ENCODE measurements around the gene IPCEF1. TPM values are rescaled to one million over a fixed set of nuclear protein-coding genes. Genes with fewer than 3 reads are reported as not detected.
"Not testable (repeated sequence)": the region's sequence is repeated elsewhere in the genome, so short reads cannot be mapped to it uniquely, and the experiment has no call there.

The IPCEF1 gene
- total RNA-seq, 1 donor from 2014 or later, result 5.0 TPM

DNA sequence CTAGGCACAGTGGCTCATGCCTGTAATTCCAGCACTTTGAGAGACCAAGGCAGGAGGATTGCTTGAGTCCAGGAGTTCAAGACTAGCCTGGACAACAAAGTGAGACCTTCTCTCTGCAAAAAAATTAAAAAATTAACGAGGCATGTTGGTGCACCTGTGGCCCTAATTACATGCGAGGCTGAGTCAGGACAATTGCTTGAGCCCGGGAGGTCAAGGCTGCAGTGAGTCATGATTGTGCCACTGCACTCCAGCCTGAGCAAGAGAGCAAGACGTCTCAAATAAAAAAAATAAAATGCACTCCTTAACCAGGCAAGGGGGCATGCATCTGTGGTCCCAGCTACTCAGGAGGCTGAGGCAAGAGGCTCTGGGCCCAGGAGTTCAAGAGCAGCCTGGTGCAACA lies 53.0 kb downstream of the IPCEF1 start:
- DNase-seq (ENCODE audit: low spot score); intact Hi-C loops (cut with DNase I): not testable (repeated sequence)

DNA sequence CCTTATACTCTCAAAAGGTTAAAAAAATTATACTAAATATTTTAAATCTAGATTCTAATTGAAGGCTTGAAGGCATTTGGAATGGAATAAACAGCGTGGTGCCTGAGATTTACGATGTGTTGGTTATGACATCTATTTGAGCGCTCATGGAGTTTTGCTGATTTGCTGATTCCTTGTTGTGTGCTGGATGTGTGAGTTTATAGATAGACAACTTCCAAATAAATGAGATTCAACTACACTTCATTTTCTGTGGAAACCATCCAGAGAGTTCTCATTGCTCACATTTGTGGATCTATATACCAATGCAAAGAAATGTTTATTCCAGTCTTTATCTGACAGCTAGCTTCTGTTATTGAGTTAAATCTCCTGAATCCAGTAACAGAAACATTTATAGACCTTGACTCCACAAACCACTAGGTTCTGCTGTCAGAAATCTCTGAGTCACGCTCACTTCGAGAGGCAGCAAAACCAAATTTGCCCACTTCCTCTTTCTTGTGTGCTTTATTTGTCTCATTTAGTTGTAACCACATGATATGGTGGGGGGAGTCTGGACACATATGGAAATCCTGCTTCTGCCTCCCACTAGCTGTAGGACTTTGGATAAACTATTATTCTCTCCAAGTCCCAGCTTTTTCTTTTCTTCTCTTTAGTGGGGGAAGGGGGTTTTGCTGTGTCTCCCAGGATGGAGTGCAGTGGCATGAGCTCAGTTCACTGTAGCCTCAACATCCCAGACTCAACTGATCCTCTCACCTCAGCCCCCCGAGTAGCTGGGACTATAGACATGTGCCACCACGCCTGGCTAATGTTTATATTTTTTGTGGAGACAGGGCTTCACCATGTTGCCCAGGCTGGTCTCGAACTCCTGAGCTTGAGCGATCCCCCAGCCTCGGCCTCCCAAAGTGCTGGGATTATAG lies 54.5 kb downstream of the IPCEF1 start:
- intact Hi-C loops (cut with DNase I), result no loop called here
- no peak for DNase-seq (ENCODE audit: low spot score)

DNA sequence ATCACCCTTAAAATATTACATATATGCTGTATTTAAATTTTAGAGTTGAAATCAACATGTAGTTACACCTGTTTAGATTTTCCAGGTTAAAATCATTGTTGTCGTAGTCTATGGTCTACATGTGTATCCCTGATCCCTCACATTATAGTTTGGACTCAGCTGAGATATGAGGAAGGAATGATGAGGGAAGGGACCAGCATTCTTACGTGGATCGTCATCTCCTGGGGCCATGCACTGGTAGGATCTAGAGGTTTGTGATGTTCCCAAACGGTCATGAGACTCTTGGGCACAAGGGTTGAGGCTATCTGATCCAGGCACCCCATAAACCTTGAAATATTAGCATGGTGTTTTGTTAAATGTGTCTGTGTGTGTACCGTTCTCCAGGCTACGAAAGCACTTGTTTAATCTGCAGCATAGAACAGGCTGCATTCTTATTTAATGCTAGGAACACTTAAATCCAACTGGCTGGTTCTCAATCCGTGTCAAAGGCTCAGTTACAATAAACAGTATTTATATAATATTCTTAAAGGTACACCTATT lies 55.4 kb downstream of the IPCEF1 start:
- DNase-seq (ENCODE audit: low spot score), result no peak
- intact Hi-C loops (cut with DNase I), result no loop called here

- DNase-seq (ENCODE audit: low spot score), result no peak
- intact Hi-C loops (cut with DNase I), result no loop called here
Observed at GRCh38 chr6:154298297-154298696, 58.3 kb downstream of the IPCEF1 start.

DNA sequence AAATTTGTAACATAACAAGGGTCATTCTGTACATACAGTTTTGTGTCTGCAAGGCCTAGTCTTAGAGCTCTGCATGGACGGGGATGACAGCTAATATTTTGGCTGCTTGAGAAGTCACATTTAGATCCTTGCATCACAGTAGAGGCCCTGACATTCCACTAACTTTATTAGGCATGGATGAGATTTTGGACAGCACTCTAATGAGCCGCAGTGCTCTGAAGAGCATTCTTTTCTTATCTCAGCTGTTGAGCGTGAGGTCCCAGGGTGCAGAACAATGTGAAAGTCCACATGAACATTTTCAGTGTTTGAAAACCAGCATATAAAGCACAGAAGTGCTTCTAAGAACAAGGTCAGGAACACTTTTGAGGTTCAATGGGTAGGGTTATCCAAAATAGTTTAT lies 58.9 kb downstream of the IPCEF1 start:
- DNase-seq (ENCODE audit: low spot score), result no peak
- intact Hi-C loops (cut with DNase I), result no loop called here

GRCh38 chr6:154297210-154297609 lies 59.4 kb downstream of the IPCEF1 start:
- intact Hi-C loops (cut with DNase I), result no loop called here
- DNase-seq (ENCODE audit: low spot score), result no peak

DNA sequence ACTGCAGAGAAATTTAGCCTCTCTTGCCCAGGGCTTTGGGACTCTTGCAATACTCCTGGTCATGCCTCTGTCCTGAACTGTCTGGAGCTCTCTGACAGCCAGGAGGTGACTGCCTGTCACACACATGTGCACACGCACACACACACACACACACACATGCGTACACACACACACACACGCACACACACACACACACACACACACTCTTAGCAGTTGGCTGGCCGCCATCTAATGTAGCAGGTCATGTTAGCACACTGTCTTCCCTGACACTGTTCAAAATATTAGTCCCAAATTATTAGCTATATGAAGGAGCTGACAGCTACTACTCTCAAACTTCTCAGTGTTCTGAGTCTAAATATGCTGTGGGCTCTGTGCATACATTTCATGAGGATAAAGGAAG lies 60.9 kb downstream of the IPCEF1 start:
- no peak for DNase-seq (ENCODE audit: low spot score)
- intact Hi-C loops (cut with DNase I), result no loop called here

GRCh38 chr6:154292855-154293519 lies 63.6 kb downstream of the IPCEF1 start:
- intact Hi-C loops (cut with DNase I), result no loop called here
- DNase-seq (ENCODE audit: low spot score), result no peak

GRCh38 chr6:154292066-154292465 lies 64.5 kb downstream of the IPCEF1 start:
- DNase-seq (ENCODE audit: low spot score), result no peak
- intact Hi-C loops (cut with DNase I), result no loop called here

GRCh38 chr6:154289818-154290508 lies 66.6 kb downstream of the IPCEF1 start:
- intact Hi-C loops (cut with DNase I), result no loop called here
- no peak for DNase-seq (ENCODE audit: low spot score)

GRCh38 chr6:154285826-154286225 lies 70.8 kb downstream of the IPCEF1 start:
- no peak for DNase-seq (ENCODE audit: low spot score)

DNA sequence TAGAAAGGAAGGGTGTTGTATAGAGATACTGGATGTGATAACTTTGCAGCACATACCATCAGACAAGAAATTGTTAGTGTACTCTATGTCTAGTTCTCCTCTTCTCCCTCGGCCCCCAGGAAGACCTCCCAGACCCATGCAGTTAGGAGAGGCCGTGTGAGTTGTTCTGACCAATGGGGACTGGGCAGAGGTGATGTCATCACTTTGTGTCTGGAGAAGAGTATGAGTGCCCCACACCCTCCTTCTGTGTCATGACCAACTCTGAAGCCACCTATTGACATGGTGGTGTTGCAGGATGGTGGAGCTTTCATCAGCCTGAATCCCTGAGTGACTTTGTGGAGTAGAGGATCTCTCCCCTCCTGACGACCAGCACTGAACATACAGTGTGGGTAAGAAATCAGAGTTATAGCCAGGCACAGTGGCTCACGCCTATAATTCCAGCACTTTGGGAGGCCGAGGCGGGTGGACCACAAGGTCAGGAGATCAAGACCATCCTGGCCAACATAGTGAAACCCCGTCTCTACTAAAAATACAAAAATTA lies 72.2 kb downstream of the IPCEF1 start:
- intact Hi-C loops (cut with DNase I), result no loop called here
- no peak for DNase-seq (ENCODE audit: low spot score)

More at GRCh38 chr6:154285826-154286225, 70.8 kb downstream of the IPCEF1 start:
- intact Hi-C loops (cut with DNase I), result no loop called here

- no peak for DNase-seq (ENCODE audit: low spot score)
- intact Hi-C loops (cut with DNase I), result no loop called here
Observed at GRCh38 chr6:154280521-154280920, 76.1 kb downstream of the IPCEF1 start.

GRCh38 chr6:154277629-154278017 lies 79.0 kb downstream of the IPCEF1 start:
- no peak for DNase-seq (ENCODE audit: low spot score)
- intact Hi-C loops (cut with DNase I), result loop anchor here (10.0 kb wide), 1 partner anchor 87 kb away; no protein-coding TSS in a partner anchor

- intact Hi-C loops (cut with DNase I), result loop anchor here (10.0 kb wide), 1 partner anchor 88 kb away; no protein-coding TSS in a partner anchor
- no peak for DNase-seq (ENCODE audit: low spot score)
Observed at GRCh38 chr6:154276810-154277628, 79.6 kb downstream of the IPCEF1 start.

- intact Hi-C loops (cut with DNase I), result loop anchor here (2.0 to 10.0 kb wide), 2 partner anchors 91 to 121 kb away; no protein-coding TSS in a partner anchor
- DNase-seq (ENCODE audit: low spot score), result no peak
Observed at GRCh38 chr6:154274168-154274567, 82.4 kb downstream of the IPCEF1 start.

GRCh38 chr6:154268486-154268885 lies 88.1 kb downstream of the IPCEF1 start:
- no peak for DNase-seq (ENCODE audit: low spot score)

GRCh38 chr6:154267508-154268106 lies 89.0 kb downstream of the IPCEF1 start:
- intact Hi-C loops (cut with DNase I), result no loop called here
- DNase-seq (ENCODE audit: low spot score), result no peak

More at GRCh38 chr6:154268486-154268885, 88.1 kb downstream of the IPCEF1 start:
- intact Hi-C loops (cut with DNase I), result no loop called here
